MM.1S (cell line): ENCODE data around the gene S100A1.

Experiments used
- EZH2 ChIP-seq: fragments of 300-600 bp; sonication (generic); optimal IDR thresholded peaks from 2 replicates; pipeline ENCODE3; 2017; ENCODE audit warnings: low read depth, mild to moderate bottlenecking, antibody characterized with exemption, low read length, mixed read lengths
- EZH2phosphoT487 ChIP-seq: fragments of 300-600 bp; sonication (generic); IDR thresholded peaks from 2 replicates; pipeline ENCODE4 v1.6.1; 2018; ENCODE audit warnings: antibody characterized with exemption, low read length
- TF ChIP-seq, protein P1 (sequence below): fragments of 300-600 bp; sonication (generic); IDR thresholded peaks from 2 replicates; pipeline ENCODE4 v1.5.1; 2016; ENCODE audit warnings: antibody characterized with exemption, low read length, mixed read lengths

DNA sequence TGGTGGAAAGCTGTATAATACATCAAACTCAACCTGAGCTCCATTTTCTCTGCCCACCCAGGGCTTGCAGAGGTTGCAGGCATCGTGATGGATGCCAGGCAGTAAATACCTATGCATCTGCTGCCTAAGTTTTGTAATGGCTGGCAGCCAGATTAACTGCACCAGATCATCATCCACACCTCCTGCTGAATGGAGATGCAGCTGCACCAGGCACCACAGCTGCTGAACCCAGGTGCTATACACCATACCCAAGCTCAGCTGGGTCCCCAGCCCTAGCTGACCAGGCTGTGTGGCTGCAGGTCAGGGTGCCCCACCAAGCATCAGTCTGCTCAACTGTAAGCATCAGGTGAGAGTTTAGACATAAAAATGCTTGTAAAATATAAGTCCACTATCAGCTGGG is 23.5 kb downstream of the S100A1 start:
- TF ChIP-seq, protein P1, sequence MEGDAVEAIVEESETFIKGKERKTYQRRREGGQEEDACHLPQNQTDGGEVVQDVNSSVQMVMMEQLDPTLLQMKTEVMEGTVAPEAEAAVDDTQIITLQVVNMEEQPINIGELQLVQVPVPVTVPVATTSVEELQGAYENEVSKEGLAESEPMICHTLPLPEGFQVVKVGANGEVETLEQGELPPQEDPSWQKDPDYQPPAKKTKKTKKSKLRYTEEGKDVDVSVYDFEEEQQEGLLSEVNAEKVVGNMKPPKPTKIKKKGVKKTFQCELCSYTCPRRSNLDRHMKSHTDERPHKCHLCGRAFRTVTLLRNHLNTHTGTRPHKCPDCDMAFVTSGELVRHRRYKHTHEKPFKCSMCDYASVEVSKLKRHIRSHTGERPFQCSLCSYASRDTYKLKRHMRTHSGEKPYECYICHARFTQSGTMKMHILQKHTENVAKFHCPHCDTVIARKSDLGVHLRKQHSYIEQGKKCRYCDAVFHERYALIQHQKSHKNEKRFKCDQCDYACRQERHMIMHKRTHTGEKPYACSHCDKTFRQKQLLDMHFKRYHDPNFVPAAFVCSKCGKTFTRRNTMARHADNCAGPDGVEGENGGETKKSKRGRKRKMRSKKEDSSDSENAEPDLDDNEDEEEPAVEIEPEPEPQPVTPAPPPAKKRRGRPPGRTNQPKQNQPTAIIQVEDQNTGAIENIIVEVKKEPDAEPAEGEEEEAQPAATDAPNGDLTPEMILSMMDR = no peak
- TF ChIP-seq EZH2 = no peak
- no peak for TF ChIP-seq EZH2phosphoT487
